Measurements from ENCODE around the gene TPI1. TPM values are rescaled to one million over a fixed set of nuclear protein-coding genes. Genes with fewer than 3 reads are reported as not detected.
A peak's percentile ranks its signal among the peaks of the same experiment; 100 is the strongest.

The TPI1 gene
- total RNA-seq, 4 donors from 2014 or later: 189 to 346 (median 282) TPM

DNA sequence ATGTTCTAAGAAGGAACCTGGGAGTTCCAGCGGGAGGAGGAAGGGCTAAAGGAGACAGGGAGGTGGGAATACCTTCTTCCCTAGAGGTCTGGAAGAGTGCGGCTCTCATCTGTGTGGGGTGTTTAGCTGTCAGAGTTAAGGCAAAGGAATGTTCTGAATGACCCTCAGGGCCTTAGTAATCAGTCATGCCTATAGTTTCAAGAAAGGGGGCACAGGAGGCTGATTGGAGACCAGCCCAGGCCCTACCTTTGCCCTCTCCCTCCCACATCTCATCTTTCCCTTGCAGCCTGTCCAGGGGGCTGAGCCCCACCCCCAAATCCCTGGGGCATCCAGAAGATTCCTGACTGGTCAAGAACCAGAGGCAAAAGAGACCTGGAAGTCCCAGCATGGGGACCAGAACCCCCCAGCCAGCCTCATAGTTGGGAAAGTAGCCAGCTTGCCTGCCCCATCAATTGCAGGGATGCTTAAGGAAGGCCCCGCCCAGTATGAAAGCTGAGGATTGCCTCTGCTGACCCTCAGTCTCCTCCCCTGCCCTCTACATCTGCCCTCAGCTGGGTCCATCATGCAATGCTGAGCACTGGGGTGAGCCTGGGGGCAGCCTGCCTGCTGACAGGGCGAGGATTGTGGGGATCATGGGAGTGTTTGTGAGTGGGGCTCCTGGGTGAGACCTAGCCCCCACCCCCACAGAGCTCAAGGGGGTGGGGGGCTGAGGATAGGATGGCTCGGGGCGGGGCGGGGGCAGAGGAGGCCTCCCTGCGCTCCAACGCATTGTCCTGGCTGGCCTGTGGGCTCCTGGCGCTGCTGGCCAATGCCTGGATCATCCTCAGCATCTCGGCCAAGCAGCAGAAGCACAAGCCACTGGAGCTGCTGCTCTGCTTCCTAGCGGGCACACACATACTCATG lies 43.9 kb upstream of the TPI1 start:
- peaks cover 0 to 49% (median 14%) of the 10 kb centered on the region in 4 donors for H3K4me1 ChIP-seq
- H3K27me3 ChIP-seq: peaks cover 0 to 34% of the 10 kb centered on the region in 2 donors
- TF ChIP-seq EP300 (IDR thresholded peaks at IDR 0.05) (no peak), POLR2A (IDR thresholded peaks at IDR 0.05) (no peak)
- TF ChIP-seq, protein P1, sequence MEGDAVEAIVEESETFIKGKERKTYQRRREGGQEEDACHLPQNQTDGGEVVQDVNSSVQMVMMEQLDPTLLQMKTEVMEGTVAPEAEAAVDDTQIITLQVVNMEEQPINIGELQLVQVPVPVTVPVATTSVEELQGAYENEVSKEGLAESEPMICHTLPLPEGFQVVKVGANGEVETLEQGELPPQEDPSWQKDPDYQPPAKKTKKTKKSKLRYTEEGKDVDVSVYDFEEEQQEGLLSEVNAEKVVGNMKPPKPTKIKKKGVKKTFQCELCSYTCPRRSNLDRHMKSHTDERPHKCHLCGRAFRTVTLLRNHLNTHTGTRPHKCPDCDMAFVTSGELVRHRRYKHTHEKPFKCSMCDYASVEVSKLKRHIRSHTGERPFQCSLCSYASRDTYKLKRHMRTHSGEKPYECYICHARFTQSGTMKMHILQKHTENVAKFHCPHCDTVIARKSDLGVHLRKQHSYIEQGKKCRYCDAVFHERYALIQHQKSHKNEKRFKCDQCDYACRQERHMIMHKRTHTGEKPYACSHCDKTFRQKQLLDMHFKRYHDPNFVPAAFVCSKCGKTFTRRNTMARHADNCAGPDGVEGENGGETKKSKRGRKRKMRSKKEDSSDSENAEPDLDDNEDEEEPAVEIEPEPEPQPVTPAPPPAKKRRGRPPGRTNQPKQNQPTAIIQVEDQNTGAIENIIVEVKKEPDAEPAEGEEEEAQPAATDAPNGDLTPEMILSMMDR (IDR thresholded peaks at IDR 0.05): no peak
- no peaks in the 10 kb centered on the region for H3K9me3 ChIP-seq
- H3K36me3 ChIP-seq: no peaks in the 10 kb centered on the region
- 64 to 77% methylated on average over 8 to 11 of the region's 12 CpGs for WGBS, 2 donors
- H3K27ac ChIP-seq: no peak overlapping the region
- H3K4me3 ChIP-seq: no peak overlapping the region
- no peak for DNase-seq (ENCODE audit: low spot score in 2 of 2)

DNA sequence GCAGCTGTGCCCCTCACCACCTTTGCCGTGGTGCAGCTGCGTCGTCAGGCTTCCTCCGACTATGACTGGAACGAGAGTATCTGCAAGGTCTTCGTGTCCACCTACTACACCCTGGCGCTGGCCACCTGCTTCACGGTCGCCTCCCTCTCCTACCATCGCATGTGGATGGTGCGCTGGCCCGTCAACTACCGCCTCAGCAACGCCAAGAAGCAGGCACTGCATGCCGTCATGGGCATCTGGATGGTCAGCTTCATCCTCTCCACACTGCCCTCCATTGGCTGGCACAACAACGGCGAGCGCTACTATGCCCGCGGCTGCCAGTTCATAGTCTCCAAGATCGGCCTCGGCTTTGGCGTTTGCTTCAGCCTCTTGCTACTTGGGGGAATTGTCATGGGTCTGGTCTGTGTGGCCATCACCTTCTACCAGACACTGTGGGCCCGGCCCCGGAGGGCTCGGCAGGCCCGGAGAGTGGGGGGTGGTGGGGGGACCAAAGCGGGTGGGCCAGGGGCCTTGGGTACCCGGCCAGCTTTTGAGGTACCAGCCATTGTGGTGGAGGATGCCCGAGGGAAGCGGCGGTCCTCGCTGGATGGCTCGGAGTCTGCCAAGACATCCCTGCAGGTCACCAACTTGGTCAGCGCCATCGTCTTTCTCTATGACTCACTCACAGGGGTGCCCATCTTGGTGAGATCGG lies 43.1 kb upstream of the TPI1 start:
- 74 to 86% methylated on average over 31 of the region's 37 CpGs for WGBS, 2 donors
- no peaks in the 10 kb centered on the region for H3K36me3 ChIP-seq
- H3K9me3 ChIP-seq: no peaks in the 10 kb centered on the region
- no peak overlapping the region for H3K4me3 ChIP-seq
- no peak for DNase-seq (ENCODE audit: low spot score in 2 of 2)
- H3K27me3 ChIP-seq: peaks cover 0 to 34% of the 10 kb centered on the region in 2 donors
- no peak overlapping the region for H3K27ac ChIP-seq
- no peak for TF ChIP-seq POLR2A (IDR thresholded peaks at IDR 0.05)
- TF ChIP-seq EP300 (IDR thresholded peaks at IDR 0.05): no peak
- TF ChIP-seq, protein P1 (IDR thresholded peaks at IDR 0.05): no peak
- peaks cover 0 to 54% (median 14%) of the 10 kb centered on the region in 4 donors for H3K4me1 ChIP-seq

DNA sequence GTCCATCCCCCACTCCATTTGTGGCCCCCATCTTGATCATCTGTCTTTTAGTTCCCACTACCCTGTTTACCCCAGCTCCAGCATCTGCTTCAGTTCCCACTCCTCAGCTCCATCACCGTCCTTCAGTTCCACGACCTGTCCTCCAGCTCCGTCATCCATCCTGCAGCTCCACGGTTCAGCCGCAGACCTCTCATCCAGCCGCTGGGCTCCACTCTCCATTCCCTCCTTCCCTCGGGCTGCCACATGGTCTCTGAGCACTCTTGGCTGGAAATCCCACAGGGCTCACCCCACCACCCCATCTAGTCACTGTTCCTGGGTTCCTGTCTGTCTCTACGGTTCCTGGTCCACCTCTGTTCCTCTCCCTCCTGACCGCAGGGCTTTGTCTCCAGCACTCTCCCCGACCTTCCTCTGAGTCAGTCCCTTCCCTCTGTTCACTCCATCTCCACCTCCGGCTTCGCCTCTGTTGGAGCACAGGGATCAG lies 42.4 kb upstream of the TPI1 start:
- no peak overlapping the region for H3K27ac ChIP-seq
- no peak overlapping the region for H3K4me3 ChIP-seq
- no peaks in the 10 kb centered on the region for H3K9me3 ChIP-seq
- TF ChIP-seq, protein P1 (IDR thresholded peaks at IDR 0.05): no peak
- TF ChIP-seq EP300 (IDR thresholded peaks at IDR 0.05) (no peak), POLR2A (IDR thresholded peaks at IDR 0.05) (no peak)
- peaks cover 0 to 61% (median 17%) of the 10 kb centered on the region in 4 donors for H3K4me1 ChIP-seq
- no peak for DNase-seq (ENCODE audit: low spot score in 2 of 2)
- H3K27me3 ChIP-seq: peaks cover 0 to 33% of the 10 kb centered on the region in 2 donors
- no peaks in the 10 kb centered on the region for H3K36me3 ChIP-seq
- 48 to 52% methylated on average over 12 of the region's 12 CpGs for WGBS, 2 donors

DNA sequence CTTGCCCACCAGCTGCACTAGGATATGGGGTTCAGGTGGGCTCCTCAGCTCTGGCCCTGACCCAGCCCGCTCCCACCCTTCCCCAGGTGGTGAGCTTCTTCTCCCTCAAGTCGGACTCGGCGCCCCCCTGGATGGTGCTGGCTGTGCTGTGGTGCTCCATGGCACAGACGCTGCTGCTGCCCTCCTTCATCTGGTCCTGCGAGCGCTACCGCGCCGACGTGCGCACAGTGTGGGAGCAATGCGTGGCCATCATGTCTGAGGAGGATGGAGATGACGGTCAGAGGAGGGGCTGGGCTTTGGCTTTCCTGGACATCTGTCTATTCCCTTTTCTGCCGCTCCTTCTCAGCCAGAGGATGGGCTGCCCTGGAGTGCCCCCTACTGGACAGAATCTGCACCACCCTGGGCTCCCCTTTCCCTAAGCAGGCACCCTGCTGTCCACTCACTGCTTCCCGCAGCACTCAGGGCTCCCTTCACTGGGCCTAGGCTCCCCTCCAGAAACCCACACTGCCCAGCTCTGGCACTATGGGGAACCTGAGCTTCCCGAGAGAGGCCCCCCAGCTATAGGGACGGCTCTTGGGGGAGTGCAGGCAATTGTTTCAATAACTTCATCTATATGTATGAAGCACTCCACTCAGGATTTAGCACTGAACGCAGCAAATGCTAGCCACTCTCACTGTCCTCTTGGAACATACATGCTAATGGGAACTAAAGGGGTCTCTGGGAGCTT lies 41.8 kb upstream of the TPI1 start:
- no peak overlapping the region for H3K4me3 ChIP-seq
- H3K4me1 ChIP-seq: peaks cover 0 to 62% (median 17%) of the 10 kb centered on the region in 4 donors
- 9 to 14% methylated on average over 17 to 19 of the region's 19 CpGs for WGBS, 2 donors
- peaks cover 0 to 31% of the 10 kb centered on the region in 2 donors for H3K27me3 ChIP-seq
- no peaks in the 10 kb centered on the region for H3K9me3 ChIP-seq
- DNase-seq (ENCODE audit: low spot score in 2 of 2): peak; percentile 73 to 88
- H3K36me3 ChIP-seq: peaks cover 0 to 5% (median 0%) of the 10 kb centered on the region in 3 donors
- TF ChIP-seq, protein P1 (IDR thresholded peaks at IDR 0.05): peak; percentile 84 to 93 (median 90)
- TF ChIP-seq POLR2A (IDR thresholded peaks at IDR 0.05): no peak
- TF ChIP-seq EP300 (IDR thresholded peaks at IDR 0.05): no peak
- H3K27ac ChIP-seq: no peak overlapping the region
